COLO829 (cell line): ENCODE measurements around the gene PRELID2.
A peak's percentile ranks its signal among the peaks of the same experiment; 100 is the strongest.

Experiments
- DNase-seq: peaks from one replicate; pipeline ENCODE4 v3.0.0; 2012; ENCODE audit warnings: low spot score

The PRELID2 gene

DNA sequence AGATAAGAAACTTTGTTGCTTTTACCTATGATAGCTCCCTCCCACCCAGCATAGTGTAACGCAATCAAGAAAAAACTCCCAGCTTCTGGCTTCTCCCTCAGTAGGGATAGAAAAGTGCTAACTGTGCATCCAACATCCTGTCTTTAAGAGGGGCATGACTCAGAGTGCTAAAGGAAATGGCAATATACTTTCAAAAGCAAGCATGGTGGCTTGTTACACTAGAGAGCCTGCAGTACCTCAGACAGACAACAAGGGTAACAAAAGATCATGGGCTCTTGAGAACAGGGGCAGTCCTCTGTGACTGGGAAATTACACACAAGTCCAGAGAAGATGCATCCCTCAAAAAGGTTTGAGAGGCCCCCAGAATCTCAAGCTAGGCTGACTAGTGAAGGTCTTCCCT lies 37.8 kb downstream of the PRELID2 start:
- no peak for DNase-seq

- DNase-seq: no peak
Observed at GRCh38 chr5:145796318-145796717, 38.8 kb downstream of the PRELID2 start.

DNA sequence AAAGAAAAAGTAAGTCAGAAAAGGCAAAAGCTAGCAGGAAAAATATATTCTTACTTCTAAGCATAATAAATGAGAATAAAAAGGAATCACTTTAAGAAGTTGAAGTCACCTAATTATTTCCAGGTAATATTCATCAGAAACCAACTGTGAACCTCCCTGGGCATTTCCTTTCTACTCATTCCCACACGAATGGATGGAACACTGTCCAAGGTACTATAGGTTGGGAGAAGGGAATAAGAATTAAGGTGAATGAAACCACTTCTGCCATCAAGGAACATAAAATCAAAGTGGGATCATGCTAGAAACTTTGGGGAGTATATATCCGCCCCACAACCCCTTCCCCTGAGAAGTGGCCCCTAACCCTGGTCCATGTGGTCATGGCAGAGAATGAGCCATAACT lies 41.6 kb downstream of the PRELID2 start:
- DNase-seq: no peak

DNA sequence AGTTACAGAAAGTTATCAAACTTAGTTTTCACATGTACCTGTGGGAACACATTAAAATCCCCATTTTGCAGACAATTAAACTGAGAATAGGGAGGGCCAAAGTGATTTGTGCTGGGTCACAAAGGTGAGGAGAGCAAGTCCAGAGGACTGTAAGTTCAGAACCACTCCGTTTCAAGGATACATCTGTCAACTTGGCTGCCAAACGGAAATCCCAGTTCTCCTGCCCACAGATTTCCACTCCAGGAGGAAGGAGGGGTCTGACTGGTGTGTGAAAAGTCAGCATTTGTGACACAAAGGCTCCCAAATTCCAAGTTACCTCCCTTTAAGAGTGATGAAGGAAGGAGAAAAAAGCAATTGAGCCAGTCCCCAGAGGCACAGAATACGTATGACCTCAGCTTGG lies 42.3 kb downstream of the PRELID2 start:
- no peak for DNase-seq

GRCh38 chr5:145791866-145792265 lies 43.3 kb downstream of the PRELID2 start:
- DNase-seq: no peak

GRCh38 chr5:145787996-145788395 lies 47.1 kb downstream of the PRELID2 start:
- DNase-seq: no peak

DNA sequence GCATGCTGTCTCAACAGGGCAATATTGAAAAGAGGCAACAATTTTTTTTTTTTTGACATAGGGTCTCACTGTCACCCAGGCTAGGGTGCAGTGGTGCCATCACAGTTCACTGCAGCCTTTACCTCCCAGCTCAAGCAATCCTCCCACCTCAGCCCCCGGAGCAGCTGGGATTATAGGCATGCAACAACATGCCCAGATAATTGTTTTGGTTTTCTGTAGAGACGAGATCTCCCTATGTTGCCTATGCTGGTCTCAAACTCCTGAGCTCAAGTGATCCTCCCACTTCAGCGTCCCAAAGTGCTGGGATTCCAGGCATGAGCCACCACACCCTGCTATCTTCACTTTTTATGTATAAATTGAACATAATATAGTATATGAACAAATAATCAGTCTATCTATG lies 47.6 kb downstream of the PRELID2 start:
- DNase-seq: no peak

DNA sequence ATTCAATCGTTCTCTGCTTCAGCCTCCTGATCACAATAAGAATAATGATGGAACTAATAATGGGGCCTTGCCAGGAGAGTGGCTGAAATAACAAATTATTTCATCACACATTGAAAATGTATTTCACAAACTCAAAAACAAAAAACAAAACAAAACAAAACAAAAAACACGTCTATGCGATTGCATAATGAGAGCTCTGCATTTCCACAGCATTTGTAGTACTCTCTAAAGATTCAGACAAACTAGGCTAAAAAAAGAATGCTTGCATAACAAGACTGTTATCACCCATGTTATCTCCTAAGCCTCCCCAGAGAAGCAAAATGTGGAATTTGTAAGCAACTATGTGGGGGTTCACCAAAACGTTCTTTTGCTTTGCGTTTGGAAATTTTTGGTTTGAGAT lies 48.1 kb downstream of the PRELID2 start:
- DNase-seq: no peak

DNA sequence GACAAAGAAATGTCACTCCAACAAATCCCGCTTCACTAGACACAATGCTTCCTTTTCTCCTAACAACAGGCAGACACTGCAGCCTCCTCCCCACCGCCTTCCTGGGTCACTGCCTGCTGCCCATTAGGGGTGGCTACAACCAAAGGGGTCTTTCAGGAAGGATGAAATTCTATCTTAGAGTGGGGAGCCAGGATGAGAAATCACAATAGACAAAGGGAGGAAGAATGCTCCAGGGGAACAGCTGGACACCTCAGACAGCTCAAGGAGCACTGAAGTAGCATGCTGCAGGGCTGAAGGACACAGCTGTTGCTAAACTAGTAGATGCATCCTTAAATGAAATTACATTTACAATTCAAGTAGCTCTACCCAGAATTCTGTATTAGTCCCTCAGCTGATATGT lies 54.2 kb downstream of the PRELID2 start:
- no peak for DNase-seq

DNA sequence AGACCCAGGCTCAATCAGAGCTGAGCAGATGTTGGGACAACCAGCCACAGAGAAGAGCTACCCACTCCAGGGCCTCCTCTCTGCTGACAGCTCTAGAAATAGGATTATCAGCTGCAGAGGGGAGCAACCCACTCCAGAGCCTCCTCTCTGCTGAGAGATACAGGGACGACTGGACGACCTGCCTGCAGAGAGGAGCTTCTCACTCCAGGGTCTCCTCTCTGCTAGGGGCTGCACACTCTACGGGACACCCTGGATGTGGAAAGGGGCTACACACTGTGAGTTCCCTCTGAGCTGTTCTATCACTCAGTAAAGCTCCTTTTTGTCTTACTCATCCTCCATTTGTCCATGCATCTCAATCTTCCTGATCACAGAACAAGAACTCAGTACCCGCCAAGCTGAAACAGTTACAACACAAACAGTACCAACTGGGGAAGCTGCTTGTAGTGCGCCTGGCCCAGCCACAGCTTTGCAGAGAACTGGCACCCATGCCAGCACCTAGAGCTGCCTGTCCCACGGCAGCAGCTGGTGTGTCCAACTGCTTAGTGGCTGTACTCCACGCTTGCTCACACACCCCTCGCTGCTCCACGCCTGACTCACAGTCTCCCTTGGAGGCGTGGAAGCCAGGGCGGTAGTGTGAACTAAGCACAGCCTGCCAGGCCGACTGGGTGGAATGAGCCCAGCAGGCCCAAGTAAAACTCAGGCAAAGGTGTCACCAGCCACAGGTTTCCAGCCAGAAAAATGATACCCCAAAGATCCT lies 56.8 kb downstream of the PRELID2 start:
- no peak for DNase-seq

- no peak for DNase-seq
Observed at GRCh38 chr5:145777445-145778063, 57.6 kb downstream of the PRELID2 start.

- no peak for DNase-seq
Observed at GRCh38 chr5:145776886-145777285, 58.3 kb downstream of the PRELID2 start.

DNA sequence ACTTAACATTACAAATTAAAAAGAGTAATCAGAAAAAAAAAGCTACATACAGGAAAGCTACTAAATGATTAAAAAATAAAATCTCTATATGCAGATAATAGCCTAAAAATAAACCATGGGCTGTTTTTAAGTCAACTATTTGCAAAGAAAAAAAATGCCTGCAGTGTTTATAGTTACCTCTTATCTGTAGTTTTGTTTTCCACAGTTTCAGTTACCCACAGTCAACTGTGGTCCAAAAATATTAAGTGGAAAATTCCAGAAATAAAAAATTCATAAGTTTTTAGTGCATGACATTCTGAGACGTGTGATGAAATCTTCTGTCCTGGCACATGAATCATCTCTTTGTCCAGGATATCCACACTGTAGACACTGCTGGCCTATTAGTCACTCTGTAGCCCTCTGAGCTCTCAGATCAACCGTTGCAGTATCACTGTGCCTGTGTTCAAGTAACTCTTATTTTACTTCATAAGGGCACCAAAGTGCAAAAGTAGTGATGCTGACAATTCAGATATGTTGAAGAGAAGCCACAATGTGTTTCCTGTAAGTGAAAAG lies 59.2 kb downstream of the PRELID2 start:
- DNase-seq: peak; percentile 74

DNA sequence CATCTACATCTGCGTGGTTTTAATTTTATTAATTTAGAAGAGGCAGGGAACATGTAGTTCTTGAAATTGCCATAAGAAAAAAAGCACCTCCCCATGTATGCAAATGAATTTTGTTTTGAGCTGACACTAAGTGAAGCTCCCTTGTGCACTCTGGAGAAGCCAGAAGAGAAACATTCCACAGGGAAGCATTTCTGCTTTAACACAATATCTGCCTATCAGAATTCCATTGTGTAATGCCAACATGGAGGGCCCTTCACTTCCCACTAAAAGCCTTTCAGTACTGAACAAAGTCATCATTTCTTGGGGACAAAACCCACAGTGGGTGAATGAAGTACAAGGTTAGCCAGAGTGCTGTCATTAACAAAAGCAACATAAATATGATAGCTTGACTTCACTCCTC lies 59.7 kb downstream of the PRELID2 start:
- DNase-seq: no peak

- no peak for DNase-seq
Observed at GRCh38 chr5:145774442-145774841, 60.7 kb downstream of the PRELID2 start.

- DNase-seq: no peak
Observed at GRCh38 chr5:145772466-145772865, 62.7 kb downstream of the PRELID2 start.

- DNase-seq: no peak
Observed at GRCh38 chr5:145768863-145769262, 66.3 kb downstream of the PRELID2 start.

DNA sequence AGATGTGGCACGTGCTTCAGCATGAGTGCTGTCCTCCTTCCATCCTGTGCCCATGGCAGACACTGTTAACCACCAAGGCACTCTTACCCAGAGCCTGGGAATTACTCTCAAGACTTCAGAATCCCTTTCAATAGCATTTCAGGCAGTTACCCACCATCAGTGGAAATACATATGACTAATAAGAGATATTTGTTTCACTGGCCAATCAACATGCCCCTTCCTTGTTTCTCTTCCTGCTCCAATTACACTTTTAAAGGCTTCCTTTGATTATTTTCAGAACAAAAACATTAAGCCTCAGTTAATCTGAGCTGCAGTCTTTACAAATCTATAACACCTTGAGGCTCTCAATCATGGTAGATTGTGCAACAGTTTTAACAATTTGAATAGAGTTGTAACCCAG lies 70.8 kb downstream of the PRELID2 start:
- DNase-seq: no peak

DNA sequence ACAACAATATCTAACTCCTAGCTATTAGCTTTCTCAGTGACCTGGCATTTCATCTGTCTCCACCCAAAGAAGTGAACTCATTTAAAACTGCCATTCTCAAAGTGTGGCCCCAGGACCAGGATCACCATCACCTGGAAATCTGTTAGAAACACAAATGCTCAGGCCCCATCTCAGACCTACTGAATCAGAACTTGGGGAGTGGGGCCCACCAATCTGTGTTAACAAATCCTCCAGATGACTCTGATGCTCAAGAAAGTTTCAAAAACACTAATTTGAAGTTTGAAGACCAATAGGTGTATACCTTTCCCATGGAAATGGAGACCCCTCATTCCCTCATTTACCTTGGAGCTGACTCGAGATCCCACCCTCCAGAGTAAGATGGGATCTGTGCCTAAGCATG lies 72.3 kb downstream of the PRELID2 start:
- DNase-seq: no peak

DNA sequence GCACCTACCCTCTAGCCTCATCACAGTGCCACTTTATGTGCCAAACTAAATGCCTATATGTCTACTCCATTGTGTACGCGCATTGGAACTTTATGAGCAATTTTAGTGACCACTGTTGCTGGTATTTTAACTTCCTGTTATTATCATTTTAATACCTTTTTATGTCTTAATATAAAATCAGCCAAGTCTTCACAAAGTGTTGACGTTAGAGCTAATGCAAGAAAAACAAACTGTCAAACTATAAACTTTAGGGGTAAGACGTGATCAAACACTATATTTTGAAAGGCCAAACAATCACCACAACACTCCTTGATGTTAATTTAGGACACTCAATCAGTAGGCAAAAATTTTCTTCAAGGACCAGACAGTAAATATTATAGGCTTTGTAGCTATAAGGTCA lies 73.9 kb downstream of the PRELID2 start:
- DNase-seq: no peak

DNA sequence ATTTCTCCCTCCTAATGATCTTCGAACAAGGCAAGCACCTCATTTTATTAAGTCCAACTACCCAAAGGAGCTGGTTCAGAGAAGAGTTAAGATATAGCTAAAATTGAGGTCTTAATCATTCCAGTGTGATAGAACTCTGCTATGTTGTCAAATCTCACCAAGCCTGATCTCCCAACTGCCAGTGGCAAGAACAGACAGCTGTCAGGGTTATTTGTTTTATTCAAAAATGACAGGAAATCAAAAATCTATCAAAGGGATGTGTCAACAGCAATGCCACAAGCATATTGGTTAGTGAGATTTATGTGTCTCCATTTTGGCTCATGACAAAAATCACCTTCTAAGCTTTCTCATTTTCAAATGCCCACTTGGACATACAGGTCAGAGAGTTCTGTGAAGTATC lies 74.5 kb downstream of the PRELID2 start:
- DNase-seq: no peak

- DNase-seq: no peak
Observed at GRCh38 chr5:145752947-145753346, 82.2 kb downstream of the PRELID2 start.

GRCh38 chr5:145752534-145752933 lies 82.6 kb downstream of the PRELID2 start:
- no peak for DNase-seq

- no peak for DNase-seq
Observed at GRCh38 chr5:145750199-145750598, 84.9 kb downstream of the PRELID2 start.
